Esophagus muscularis mucosa (tissue), 4 donors: Measurements from ENCODE around the gene MPP4. TPM values are rescaled to one million over a fixed set of nuclear protein-coding genes. Genes with fewer than 3 reads are reported as not detected.
"Not testable (repeated sequence)": the region's sequence is repeated elsewhere in the genome, so short reads cannot be mapped to it uniquely, and the experiment has no call there.

ENCODE experiments used
- DNase-seq: peaks from one replicate; pipeline ENCODE4 v3.0.0-alpha.2; 2017; ENCODE audit errors: extremely low spot score
- H3K27ac ChIP-seq, 4 donors: fragments of 200-600 bp; sonication (generic); replicated peaks in 1 of 4; 1 replicate in 3 of 4; 2 replicates in 1 of 4; pipeline ENCODE4 v1.5.1; 2016 to 2019; ENCODE audit warnings: mild to moderate bottlenecking in 1 of 4
- H3K27me3 ChIP-seq, 4 donors: fragments of 200-600 bp; sonication (generic); one replicate each; pipeline versions ENCODE4 v1.5.1 to v1.6.0; 2016 to 2019
- H3K36me3 ChIP-seq, 4 donors: fragments of 200-600 bp; sonication (generic); one replicate each; pipeline ENCODE4 v1.5.1; 2016 to 2019
- H3K4me1 ChIP-seq, 4 donors: fragments of 200-600 bp; sonication (generic); one replicate each; pipeline ENCODE4 v1.5.1; 2016 to 2019
- H3K4me3 ChIP-seq, 4 donors: fragments of 200-600 bp; sonication (generic); 1 replicate in 2 of 4; 2 replicates in 2 of 4; pipeline ENCODE4 v1.5.1; 2016 to 2019; ENCODE audit warnings: mild to moderate bottlenecking in 4 of 4, moderate library complexity in 1 of 4
- H3K9me3 ChIP-seq, 4 donors: fragments of 200-600 bp; sonication (generic); 1 replicate in 3 of 4; 2 replicates in 1 of 4; pipeline ENCODE4 v1.5.1; 2016 to 2019
- EP300 ChIP-seq: sonication (generic); formaldehyde crosslinking; IDR thresholded peaks from one replicate; pipeline ENCODE4 v1.6.1; 2017; ENCODE audit warnings: antibody characterized with exemption
- POLR2A ChIP-seq: fragments of 450-650 bp; IDR thresholded peaks from one replicate; pipeline ENCODE4 v1.6.1; 2017; ENCODE audit warnings: antibody characterized with exemption, moderate library complexity, mild to moderate bottlenecking, low read depth
- POLR2AphosphoS5 ChIP-seq, 2 donors: sonication (generic); formaldehyde crosslinking; IDR thresholded peaks; one replicate each; pipeline ENCODE4 v1.6.1; 2017; ENCODE audit warnings: antibody characterized with exemption in 2 of 2
- WGBS: methylation state at CpG from one replicate; pipeline ENCODE4 v1.1.5; 2018; 5-methylcytosine and 5-hydroxymethylcytosine counted together
- intact Hi-C: fragments of 100-400 bp; cut with DNase I; formaldehyde crosslinking; loops from one replicate; pipeline ENCODE4 v1.15.1; 2023
- total RNA-seq, 4 donors: library from RNA; depleted of rRNA; stranded (reverse); fragments of >200 nt; gene quantifications; one replicate each; pipeline versions ENCODE4 v1.1.0 to v1.2.1, GENCODE V29; 2016
- TF ChIP-seq, protein P1 (sequence below), 3 experiments: fragments of 200-600 bp in 2 of 3; fragments of 450-650 bp in 1 of 3; sonication (generic) in 2 of 3; IDR thresholded peaks; one replicate each; pipeline ENCODE4 v1.5.1; 2017 to 2019; ENCODE audit warnings: antibody characterized with exemption in 3 of 3, mild to moderate bottlenecking in 2 of 3, moderate library complexity in 1 of 3

MPP4 gene
- total RNA-seq, 4 donors from 2014 or later = 0.23 TPM; not detected in 3

DNA sequence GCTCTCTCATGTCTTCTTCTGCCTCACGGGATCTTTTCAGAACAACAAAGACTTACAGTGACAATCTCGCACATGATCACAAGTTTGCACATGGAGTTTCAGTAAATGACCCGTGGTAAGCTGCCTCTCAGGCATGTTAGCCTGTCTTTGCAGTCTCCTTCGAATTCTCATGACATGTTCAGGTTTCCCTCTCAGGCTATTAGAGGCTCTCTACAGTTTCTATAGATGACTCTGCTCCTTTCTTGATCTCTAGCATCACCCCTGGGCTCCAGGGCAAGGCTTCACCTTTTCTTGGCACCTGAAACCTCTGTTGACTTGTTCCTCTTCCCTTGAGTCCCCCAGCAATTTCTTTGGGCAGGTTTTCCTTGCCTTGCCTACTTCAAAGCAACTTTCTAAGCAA is 23.0 kb downstream of the MPP4 start:
- no peaks in the 10 kb centered on the region for H3K27me3 ChIP-seq
- no peaks in the 10 kb centered on the region for H3K4me1 ChIP-seq
- H3K36me3 ChIP-seq = no peaks in the 10 kb centered on the region
- intact Hi-C loops = no loop called here
- no peak for DNase-seq
- no peak overlapping the region for H3K27ac ChIP-seq
- TF ChIP-seq, protein P1, sequence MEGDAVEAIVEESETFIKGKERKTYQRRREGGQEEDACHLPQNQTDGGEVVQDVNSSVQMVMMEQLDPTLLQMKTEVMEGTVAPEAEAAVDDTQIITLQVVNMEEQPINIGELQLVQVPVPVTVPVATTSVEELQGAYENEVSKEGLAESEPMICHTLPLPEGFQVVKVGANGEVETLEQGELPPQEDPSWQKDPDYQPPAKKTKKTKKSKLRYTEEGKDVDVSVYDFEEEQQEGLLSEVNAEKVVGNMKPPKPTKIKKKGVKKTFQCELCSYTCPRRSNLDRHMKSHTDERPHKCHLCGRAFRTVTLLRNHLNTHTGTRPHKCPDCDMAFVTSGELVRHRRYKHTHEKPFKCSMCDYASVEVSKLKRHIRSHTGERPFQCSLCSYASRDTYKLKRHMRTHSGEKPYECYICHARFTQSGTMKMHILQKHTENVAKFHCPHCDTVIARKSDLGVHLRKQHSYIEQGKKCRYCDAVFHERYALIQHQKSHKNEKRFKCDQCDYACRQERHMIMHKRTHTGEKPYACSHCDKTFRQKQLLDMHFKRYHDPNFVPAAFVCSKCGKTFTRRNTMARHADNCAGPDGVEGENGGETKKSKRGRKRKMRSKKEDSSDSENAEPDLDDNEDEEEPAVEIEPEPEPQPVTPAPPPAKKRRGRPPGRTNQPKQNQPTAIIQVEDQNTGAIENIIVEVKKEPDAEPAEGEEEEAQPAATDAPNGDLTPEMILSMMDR (IDR thresholded peaks at IDR 0.05) = no peak
- no peak for TF ChIP-seq POLR2AphosphoS5 (IDR thresholded peaks at IDR 0.05)
- no peak for TF ChIP-seq EP300
- TF ChIP-seq POLR2A = no peak
- 77% methylated on average over 4 of the region's 4 CpGs for WGBS
- H3K4me3 ChIP-seq = no peak overlapping the region
- H3K9me3 ChIP-seq = no peaks in the 10 kb centered on the region

DNA sequence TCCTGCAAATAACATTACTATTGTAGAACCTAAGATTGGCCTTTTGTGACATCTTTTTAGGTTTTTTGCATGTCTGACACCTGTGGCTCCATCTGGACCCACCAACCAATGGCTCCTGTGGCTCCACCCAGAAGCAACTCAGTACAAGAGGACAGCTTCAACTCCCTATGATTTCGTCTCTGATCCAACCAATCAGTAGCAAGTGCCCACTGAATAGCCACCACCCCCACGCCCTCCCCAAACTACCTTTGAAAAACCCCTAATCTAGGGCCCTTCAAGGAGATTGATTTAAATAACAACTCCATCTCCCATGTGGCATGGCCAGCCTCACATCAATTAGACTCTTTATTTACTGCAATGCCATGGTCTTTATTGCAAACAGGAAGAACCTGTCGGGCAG is 23.6 kb downstream of the MPP4 start:
- Histone ChIP-seq H3K27ac (no peak overlapping the region), H3K36me3 (no peaks in the 10 kb centered on the region), H3K27me3 (no peaks in the 10 kb centered on the region), H3K9me3 (no peaks in the 10 kb centered on the region), H3K4me1 (no peaks in the 10 kb centered on the region), H3K4me3 (no peak overlapping the region)
- WGBS = 97% methylated on average over 3 of the region's 3 CpGs
- intact Hi-C loops = no loop called here
- DNase-seq = peak; percentile 57
- TF ChIP-seq, protein P1 (IDR thresholded peaks at IDR 0.05) = no peak

DNA sequence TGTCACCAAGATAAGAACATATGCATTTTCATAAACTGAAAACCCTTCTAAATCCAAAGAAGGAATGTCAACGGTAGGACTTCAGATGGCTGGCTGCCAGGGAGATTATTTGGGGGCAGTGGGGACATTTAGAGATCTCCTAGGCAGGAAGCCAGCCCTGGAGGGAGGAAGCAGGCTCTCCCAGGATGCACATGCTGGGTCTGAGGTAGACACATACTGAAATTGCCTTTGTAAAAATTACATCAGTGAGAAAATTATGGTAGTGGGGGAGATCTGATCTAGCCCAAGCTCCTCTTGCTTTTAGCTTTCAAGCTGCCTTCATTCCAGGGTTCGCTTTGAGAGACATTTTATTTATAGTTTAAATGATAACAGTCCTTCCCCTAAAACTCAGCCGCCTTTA is 24.1 kb downstream of the MPP4 start:
- WGBS = 77% methylated on average over 3 of the region's 3 CpGs
- TF ChIP-seq EP300 (no peak), POLR2A (no peak), POLR2AphosphoS5 (IDR thresholded peaks at IDR 0.05) (no peak)
- TF ChIP-seq, protein P1 (IDR thresholded peaks at IDR 0.05) = no peak
- Histone ChIP-seq H3K9me3 (no peaks in the 10 kb centered on the region), H3K27ac (no peak overlapping the region), H3K27me3 (no peaks in the 10 kb centered on the region), H3K4me1 (no peaks in the 10 kb centered on the region), H3K4me3 (no peak overlapping the region), H3K36me3 (no peaks in the 10 kb centered on the region)
- no peak for DNase-seq
- intact Hi-C loops = no loop called here

DNA sequence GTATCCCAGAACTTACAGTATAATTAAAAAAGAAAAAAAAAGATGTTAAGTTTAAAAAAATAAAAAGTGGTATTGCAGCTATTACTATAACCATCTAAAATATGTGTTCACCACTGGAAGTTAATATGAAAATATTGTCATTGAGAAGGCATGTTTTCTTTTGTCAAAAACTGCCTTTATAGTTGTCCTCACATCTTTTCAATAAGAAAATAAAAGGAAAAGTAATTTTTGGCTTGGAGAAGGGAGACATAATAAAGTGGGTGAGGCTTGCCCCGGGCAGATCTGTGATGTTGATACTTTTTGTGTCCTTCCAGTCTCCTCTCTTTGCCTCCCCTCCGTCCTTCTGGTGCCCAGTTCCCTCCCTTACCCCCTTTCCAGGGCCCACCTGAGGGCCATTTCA is 24.9 kb downstream of the MPP4 start:
- WGBS = 77% methylated on average over 2 of the region's 2 CpGs

DNA sequence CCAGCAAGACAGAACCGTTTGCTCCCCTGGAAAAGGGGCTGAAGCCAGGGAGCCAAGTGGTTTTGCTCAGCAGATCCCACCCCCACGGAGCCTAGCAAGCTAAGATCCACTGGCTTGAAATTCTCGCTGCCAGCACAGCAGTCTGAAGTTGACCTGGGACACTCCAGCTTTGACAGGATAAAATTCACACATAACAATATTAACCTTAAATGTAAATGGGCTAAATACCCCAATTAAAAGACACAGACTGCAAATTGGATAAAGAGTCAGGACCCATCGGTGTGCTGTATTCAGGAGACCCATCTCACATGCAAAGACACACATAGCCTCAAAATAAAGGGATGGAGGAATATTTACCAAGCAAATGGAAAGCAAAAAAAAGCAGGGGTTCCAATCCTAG is 27.2 kb downstream of the MPP4 start:
- H3K4me3 ChIP-seq, H3K36me3 ChIP-seq, H3K27me3 ChIP-seq, H3K4me1 ChIP-seq, H3K27ac ChIP-seq, H3K9me3 ChIP-seq, DNase-seq, intact Hi-C loops: not testable (repeated sequence)
- WGBS = 62% methylated on average over 4 of the region's 4 CpGs

More for the DNA sequence above, 24.9 kb downstream of the MPP4 start:
- TF ChIP-seq, protein P1 (IDR thresholded peaks at IDR 0.05) = no peak
- TF ChIP-seq POLR2AphosphoS5 (IDR thresholded peaks at IDR 0.05) (no peak), EP300 (no peak), POLR2A (no peak)
- intact Hi-C loops = no loop called here
- no peaks in the 10 kb centered on the region for H3K36me3 ChIP-seq
- H3K9me3 ChIP-seq = no peaks in the 10 kb centered on the region
- no peak overlapping the region for H3K4me3 ChIP-seq
- H3K27ac ChIP-seq = no peak overlapping the region
- peak; percentile 29 for DNase-seq
- no peaks in the 10 kb centered on the region for H3K4me1 ChIP-seq
- H3K27me3 ChIP-seq = no peaks in the 10 kb centered on the region
